Medulla oblongata (tissue), 1 donor: ENCODE results near the gene SETMAR.

Experiments
- DNase-seq: peaks from one replicate; pipeline ENCODE4 v3.0.0-alpha.2; 2015; ENCODE audit errors: extremely low spot score

Gene SETMAR

DNA sequence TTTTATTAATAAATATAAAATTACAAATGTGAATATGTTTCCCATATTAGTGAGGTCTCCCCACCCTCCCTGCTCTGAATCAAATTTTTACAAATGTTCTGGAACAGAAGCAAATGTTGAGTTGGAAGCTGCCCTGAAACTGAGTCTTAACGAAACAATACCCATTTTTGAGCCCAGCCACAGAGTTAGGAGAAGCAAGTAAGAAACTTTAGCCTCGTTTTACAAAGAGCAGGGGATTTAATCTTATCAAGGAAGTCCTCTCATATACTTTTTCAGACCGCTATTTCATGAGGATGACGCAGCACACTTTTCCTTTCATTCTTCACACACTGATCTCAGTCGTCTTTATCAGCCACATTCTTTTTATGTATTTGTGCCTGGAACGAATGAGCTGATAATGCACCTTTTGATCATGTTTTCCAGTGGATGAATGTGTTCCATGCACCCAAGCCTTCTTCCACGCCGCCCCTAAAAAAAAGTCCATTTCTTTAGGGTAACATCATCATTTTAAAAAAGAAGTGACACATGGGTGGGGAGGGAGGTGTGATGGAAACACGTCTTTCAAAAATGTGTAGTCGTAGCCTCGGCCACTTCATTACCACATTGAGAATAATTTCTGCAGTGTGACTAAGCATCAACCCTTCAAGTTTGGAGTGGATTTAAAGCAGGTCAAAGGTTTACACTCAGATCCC is 48.1 kb downstream of the SETMAR start:
- DNase-seq, result no peak

DNA sequence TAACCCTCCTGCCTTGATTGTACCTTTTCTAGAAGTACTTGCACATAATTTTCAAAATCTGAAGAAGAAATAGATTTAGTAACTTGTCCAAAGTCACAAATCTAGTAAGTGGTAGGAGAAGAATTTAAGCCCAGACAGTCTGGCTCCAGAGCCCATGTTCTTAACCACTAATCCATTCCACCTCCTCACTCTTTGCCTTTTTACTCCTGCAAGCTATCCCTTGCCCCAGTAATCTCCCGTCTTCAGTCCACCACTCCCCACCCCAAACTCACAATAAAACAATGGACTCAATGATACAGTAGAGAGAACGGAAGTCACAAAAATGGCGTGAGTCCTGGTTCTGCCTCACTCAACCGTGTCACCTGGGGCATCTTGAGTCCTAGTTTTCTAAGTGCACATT is 48.7 kb downstream of the SETMAR start:
- no peak for DNase-seq

- DNase-seq, result no peak
Measured at GRCh38 chr3:4355401-4356219, 52.4 kb downstream of the SETMAR start.

DNA sequence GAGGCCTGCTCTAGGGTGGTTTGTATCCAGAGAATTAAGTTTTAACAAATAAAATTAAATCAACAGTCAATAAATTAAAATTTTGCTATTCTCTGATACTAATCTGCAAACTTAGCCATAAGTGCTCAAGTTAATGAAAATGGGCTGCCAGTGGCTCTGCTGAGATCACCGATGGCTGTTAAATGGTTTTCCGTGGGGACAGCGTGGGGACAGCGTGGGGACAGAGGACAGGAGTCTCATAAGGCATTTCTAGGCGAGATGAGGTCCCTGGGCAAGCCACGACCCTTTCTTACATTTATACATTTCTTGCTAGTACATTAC is 53.0 kb downstream of the SETMAR start:
- no peak for DNase-seq

GRCh38 chr3:4356546-4357410 is 53.6 kb downstream of the SETMAR start:
- no peak for DNase-seq

DNA sequence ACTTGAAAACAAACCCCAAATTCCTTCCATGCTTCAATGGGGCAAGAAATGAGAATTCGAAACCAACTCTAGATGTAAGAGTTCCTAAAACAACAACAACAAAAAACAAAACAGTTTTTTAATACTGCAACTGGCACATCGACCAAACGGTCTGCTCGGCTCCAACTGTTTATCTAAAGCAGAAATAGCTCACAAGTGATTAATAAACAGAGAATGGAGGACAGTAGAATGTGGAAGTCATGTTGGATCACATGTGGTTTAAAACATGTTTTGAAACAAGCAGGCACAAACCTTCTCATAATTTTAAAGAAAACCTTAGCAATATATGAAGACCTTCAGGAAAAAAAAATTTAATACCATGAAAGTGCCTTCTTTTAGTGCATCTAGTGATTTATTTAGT is 55.1 kb downstream of the SETMAR start:
- DNase-seq, result no peak

GRCh38 chr3:4359805-4360502 is 56.8 kb downstream of the SETMAR start:
- DNase-seq, result no peak

- no peak for DNase-seq
Measured at GRCh38 chr3:4360817-4361216, 57.6 kb downstream of the SETMAR start.

GRCh38 chr3:4362523-4362922 is 59.4 kb downstream of the SETMAR start:
- no peak for DNase-seq
